Esophagus muscularis mucosa (tissue), 4 donors: ENCODE data around the gene DEPDC7.

Experiments
- EP300 ChIP-seq: sonication (generic); formaldehyde crosslinking; IDR thresholded peaks from one replicate; pipeline ENCODE4 v1.6.1; 2017; ENCODE audit warnings: antibody characterized with exemption
- POLR2A ChIP-seq: fragments of 450-650 bp; IDR thresholded peaks from one replicate; pipeline ENCODE4 v1.6.1; 2017; ENCODE audit warnings: antibody characterized with exemption, moderate library complexity, mild to moderate bottlenecking, low read depth
- POLR2AphosphoS5 ChIP-seq, 2 donors: sonication (generic); formaldehyde crosslinking; IDR thresholded peaks; one replicate each; pipeline ENCODE4 v1.6.1; 2017; ENCODE audit warnings: antibody characterized with exemption in 2 of 2
- TF ChIP-seq, protein P1 (sequence below), 3 experiments: fragments of 200-600 bp in 2 of 3; fragments of 450-650 bp in 1 of 3; sonication (generic) in 2 of 3; IDR thresholded peaks; one replicate each; pipeline ENCODE4 v1.5.1; 2017 to 2019; ENCODE audit warnings: antibody characterized with exemption in 3 of 3, mild to moderate bottlenecking in 2 of 3, moderate library complexity in 1 of 3

DNA sequence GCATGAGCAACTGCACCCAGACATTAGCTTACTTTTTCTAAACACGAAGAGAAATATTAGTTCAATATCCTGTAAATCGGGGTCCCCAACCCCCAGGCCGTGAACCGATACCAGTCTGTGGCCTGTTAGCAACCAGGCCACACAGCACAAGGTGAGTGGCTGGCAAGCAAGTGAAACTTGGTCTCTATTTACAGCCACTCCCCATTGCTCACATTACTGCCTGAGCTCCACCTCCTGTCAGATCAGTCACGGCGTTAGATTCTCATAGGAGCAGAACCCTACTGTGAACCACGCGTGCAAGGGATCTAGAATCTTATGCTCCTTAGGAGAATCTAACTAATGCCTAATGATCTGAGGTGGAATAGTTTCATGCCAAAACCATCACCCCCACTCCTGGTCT, 27.8 kb upstream of the DEPDC7 start:
- TF ChIP-seq POLR2AphosphoS5 (IDR thresholded peaks at IDR 0.05) (no peak), EP300 (no peak), POLR2A (no peak)
- TF ChIP-seq, protein P1, sequence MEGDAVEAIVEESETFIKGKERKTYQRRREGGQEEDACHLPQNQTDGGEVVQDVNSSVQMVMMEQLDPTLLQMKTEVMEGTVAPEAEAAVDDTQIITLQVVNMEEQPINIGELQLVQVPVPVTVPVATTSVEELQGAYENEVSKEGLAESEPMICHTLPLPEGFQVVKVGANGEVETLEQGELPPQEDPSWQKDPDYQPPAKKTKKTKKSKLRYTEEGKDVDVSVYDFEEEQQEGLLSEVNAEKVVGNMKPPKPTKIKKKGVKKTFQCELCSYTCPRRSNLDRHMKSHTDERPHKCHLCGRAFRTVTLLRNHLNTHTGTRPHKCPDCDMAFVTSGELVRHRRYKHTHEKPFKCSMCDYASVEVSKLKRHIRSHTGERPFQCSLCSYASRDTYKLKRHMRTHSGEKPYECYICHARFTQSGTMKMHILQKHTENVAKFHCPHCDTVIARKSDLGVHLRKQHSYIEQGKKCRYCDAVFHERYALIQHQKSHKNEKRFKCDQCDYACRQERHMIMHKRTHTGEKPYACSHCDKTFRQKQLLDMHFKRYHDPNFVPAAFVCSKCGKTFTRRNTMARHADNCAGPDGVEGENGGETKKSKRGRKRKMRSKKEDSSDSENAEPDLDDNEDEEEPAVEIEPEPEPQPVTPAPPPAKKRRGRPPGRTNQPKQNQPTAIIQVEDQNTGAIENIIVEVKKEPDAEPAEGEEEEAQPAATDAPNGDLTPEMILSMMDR (IDR thresholded peaks at IDR 0.05): no peak
